Endothelial cell of umbilical vein (primary cell): ENCODE measurements around the gene KIAA0825. TPM values are rescaled to one million over a fixed set of nuclear protein-coding genes. Genes with fewer than 3 reads are reported as not detected.
A peak's percentile ranks its signal among the peaks of the same experiment; 100 is the strongest.

Experiments used
- BruUV-seq: library from RNA; stranded (reverse); fragments of 400-500 nt; replicated peaks from 2 replicates; lab custom pipeline; 2021; lab: Mats Ljungman, UMichigan
- CTCF ChIA-PET: fragments of 300-600, 350-600 bp; sonication (Branson Sonifier 250); formaldehyde crosslinking; loops from one replicate; lab custom pipeline; 2021; ENCODE audit warnings: antibody characterized with exemption, inconsistent platforms; lab: Charles Lee
- POLR2A ChIA-PET: fragments of 300-600, 350-600 bp; sonication (Branson Sonifier 250); formaldehyde crosslinking; loops from one replicate; lab custom pipeline; 2021; ENCODE audit warnings: antibody characterized with exemption, inconsistent platforms; lab: Charles Lee
- DNase-seq: peaks from one replicate; pipeline ENCODE4 v3.0.0-alpha.2; 2011; ENCODE audit warnings: low read depth, low spot score
- FAIRE-seq: peaks from 2 replicates; lab custom pipeline; 2011; peaks lifted over from hg19 to GRCh38; lab: Jason Lieb, UNC
- H2AFZ ChIP-seq: 2 replicates; pipeline ENCODE4 v1.6.0; 2012; ENCODE audit warnings: low read depth, low read length, control low read depth, inconsistent platforms
- H3K27ac ChIP-seq: 2 replicates; pipeline ENCODE4 v1.5.1; 2011; ENCODE audit warnings: low read depth, mild to moderate bottlenecking, control low read depth, low read length, moderate library complexity; ENCODE audit not compliant: insufficient read depth
- H3K27me3 ChIP-seq, 2 experiments: 2 replicates each; pipeline versions ENCODE4 v1.6.0 to v1.6.1; 2011; ENCODE audit warnings: low read length in 2 of 2, mixed read lengths in 1 of 2; ENCODE audit not compliant: control insufficient read depth in 2 of 2, insufficient read depth in 2 of 2
- H3K36me3 ChIP-seq, 2 experiments: 2 replicates in 1 of 2; 3 replicates in 1 of 2; pipeline ENCODE4 v1.5.1; 2011; ENCODE audit warnings: low read length in 2 of 2, mild to moderate bottlenecking in 1 of 2, moderate library complexity in 1 of 2; ENCODE audit not compliant: control insufficient read depth in 2 of 2, insufficient read depth in 2 of 2; ENCODE audit errors: extremely low read depth in 1 of 2
- H3K4me1 ChIP-seq: 3 replicates; pipeline ENCODE4 v1.5.1; 2011; ENCODE audit warnings: mild to moderate bottlenecking, low read length; ENCODE audit not compliant: control insufficient read depth, insufficient read depth; ENCODE audit errors: extremely low read depth
- H3K4me2 ChIP-seq: 2 replicates; pipeline ENCODE4 v1.6.1; 2011; ENCODE audit warnings: low read length, control low read depth, mixed read lengths; ENCODE audit not compliant: insufficient read depth
- H3K4me3 ChIP-seq, 3 experiments: fragments of 200-600 bp in 1 of 3; sonication (generic), shearing (Covaris generic) in 1 of 3; replicated peaks in 1 of 3; 2 replicates each; pipeline ENCODE4 v1.5.1; 2011 to 2016; ENCODE audit warnings: control low read depth in 3 of 3, low read length in 3 of 3, mild to moderate bottlenecking in 2 of 3, inconsistent platforms in 1 of 3, low read depth in 1 of 3, moderate library complexity in 1 of 3; ENCODE audit not compliant: insufficient read depth in 1 of 3
- H3K79me2 ChIP-seq: 2 replicates; pipeline ENCODE4 v1.6.0; 2012; ENCODE audit warnings: low read length, inconsistent platforms; ENCODE audit not compliant: control insufficient read depth, insufficient read depth
- H3K9ac ChIP-seq: replicated peaks from 2 replicates; pipeline ENCODE3; 2011; ENCODE audit warnings: low read length, control low read depth; ENCODE audit not compliant: insufficient read depth; ENCODE audit errors: extremely low read depth
- H3K9me1 ChIP-seq: replicated peaks from 3 replicates; pipeline ENCODE4 v1.6.0; 2011; ENCODE audit warnings: mild to moderate bottlenecking, low read length; ENCODE audit not compliant: control insufficient read depth, insufficient read depth; ENCODE audit errors: extremely low read depth
- H3K9me3 ChIP-seq: replicated peaks from 2 replicates; pipeline ENCODE4 v1.5.1; 2012; ENCODE audit warnings: low read length, inconsistent platforms; ENCODE audit not compliant: control insufficient read depth, insufficient read depth
- H4K20me1 ChIP-seq: replicated peaks from 2 replicates; pipeline ENCODE3; 2011; ENCODE audit warnings: mild to moderate bottlenecking, low read length; ENCODE audit not compliant: control insufficient read depth, insufficient read depth; ENCODE audit errors: extremely low read depth
- EZH2 ChIP-seq: IDR thresholded peaks from 2 replicates; pipeline ENCODE4 v1.6.1; 2012; ENCODE audit warnings: borderline replicate concordance, low read depth, mild to moderate bottlenecking, moderate library complexity, low read length, inconsistent platforms; ENCODE audit not compliant: severe bottlenecking
- FOS ChIP-seq: IDR thresholded peaks from 2 replicates; pipeline ENCODE4 v1.6.1; 2011; ENCODE audit warnings: mild to moderate bottlenecking, low read length, moderate library complexity, borderline replicate concordance; ENCODE audit not compliant: insufficient read depth
- GATA2 ChIP-seq: IDR thresholded peaks from 2 replicates; pipeline ENCODE4 v1.7.0; 2011; ENCODE audit warnings: low read depth, mild to moderate bottlenecking, moderate library complexity, mixed read lengths, low read length; ENCODE audit not compliant: insufficient read length, insufficient read depth
- JUN ChIP-seq: IDR thresholded peaks from 2 replicates; pipeline ENCODE4 v1.6.1; 2011; ENCODE audit warnings: borderline replicate concordance, low read depth; ENCODE audit not compliant: insufficient read length, insufficient read depth
- MYC ChIP-seq: IDR thresholded peaks from one replicate; pipeline ENCODE4 v1.6.1; 2011; ENCODE audit warnings: mild to moderate bottlenecking, low read depth, low read length
- dilution Hi-C: fragments of 300-500 bp; cut with MboI; formaldehyde crosslinking; loops from one replicate; pipeline ENCODE4 v1.15.0; 2019; ENCODE audit warnings: low sequenced_read_pairs; ENCODE audit not compliant: extremely low pct_ligation_motif_present
- intact Hi-C: fragments of 100-400 bp; cut with micrococcal nuclease; formaldehyde crosslinking; loops from one replicate; pipeline ENCODE4 v1.10.0; 2022
- polyA plus RNA-seq, 4 experiments: library from polyadenylated mRNA; depleted of rRNA in 3 of 4; stranded (reverse) in 3 of 4; unstranded in 1 of 4; fragments of >200 nt; gene quantifications; 2 replicates each; pipeline versions ENCODE4 v1.2.1 to v1.2.3, GENCODE V29; 2011 to 2012; ENCODE audit warnings: missing spikeins in 1 of 4
- total RNA-seq: library from RNA; stranded (reverse); gene quantifications from 2 replicates; pipeline ENCODE4 v1.2.3, GENCODE V29; 2021
- TF ChIP-seq, protein P1 (sequence below), 2 donors: IDR thresholded peaks; 1 replicate in 1 of 2; 2 replicates in 1 of 2; pipeline ENCODE4 v1.5.1; 2011; ENCODE audit warnings: low read length in 2 of 2, mild to moderate bottlenecking in 2 of 2, moderate library complexity in 2 of 2, control low read depth in 1 of 2, inconsistent platforms in 1 of 2, low read depth in 1 of 2; ENCODE audit not compliant: insufficient read depth in 1 of 2; ENCODE audit errors: extremely low read depth in 1 of 2
- TF ChIP-seq, protein P2 (sequence below): IDR thresholded peaks from 2 replicates; pipeline ENCODE4 v1.6.1; 2011; ENCODE audit not compliant: insufficient read depth, insufficient read length

KIAA0825 gene
- total and polyA plus RNA-seq, 2 donors (not counting 3 experiments of a cell fraction or from before 2014, with no cell fraction given), result 0.15 to 1.1 TPM

DNA sequence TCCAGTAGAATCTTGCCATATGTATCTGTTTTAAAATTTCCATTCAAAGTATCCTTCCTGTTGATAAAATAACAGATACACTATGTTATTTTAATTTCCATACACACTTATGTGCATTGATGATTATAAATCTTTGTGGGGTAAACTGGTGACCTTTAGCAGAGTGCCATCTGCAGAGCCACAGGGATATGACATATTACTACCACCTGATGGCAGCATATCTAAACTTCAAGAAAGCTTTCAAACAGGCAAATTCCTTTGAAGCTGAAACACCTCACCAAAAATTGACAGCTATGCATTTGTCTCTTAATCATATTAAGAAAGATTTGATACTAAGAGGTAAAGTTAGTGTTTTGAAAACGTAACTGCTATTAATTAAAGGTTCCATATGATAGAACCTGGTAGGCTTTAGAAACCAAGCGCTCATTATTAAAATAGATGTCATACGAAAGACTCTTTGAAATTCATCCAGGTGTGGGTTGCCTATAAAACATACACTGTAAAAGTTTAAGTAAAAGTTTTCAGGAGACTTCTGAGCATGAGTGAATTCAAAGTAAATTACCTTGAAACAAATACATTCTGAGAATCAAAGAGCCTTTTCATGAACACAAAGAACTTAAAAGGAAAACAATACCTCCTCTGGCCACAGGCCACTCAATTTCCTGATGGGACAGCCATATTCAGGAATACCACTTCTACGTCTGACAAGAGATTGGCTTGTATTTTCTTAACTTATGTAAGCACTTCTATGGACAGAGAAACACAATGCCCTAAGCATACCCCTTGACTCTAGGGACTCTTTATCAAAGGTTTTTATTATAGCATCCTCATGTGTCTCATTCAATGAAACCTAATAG is 93.3 kb downstream of the KIAA0825 start:
- DNase-seq (peak; percentile 60), FAIRE-seq (peak; percentile 73)
- POLR2A ChIA-PET, result no interaction called here
- Histone ChIP-seq H3K79me2 (no peaks in the 10 kb centered on the region), H2AFZ (no peak overlapping the region), H3K36me3 (no peaks in the 10 kb centered on the region), H3K4me2 (no peak overlapping the region), H4K20me1 (no peaks in the 10 kb centered on the region), H3K4me1 (no peaks in the 10 kb centered on the region), H3K9me3 (no peaks in the 10 kb centered on the region), H3K27ac (no peak overlapping the region), H3K9ac (no peak overlapping the region), H3K4me3 (no peak overlapping the region), H3K27me3 (no peaks in the 10 kb centered on the region), H3K9me1 (no peaks in the 10 kb centered on the region)
- TF ChIP-seq JUN, result no peak
- TF ChIP-seq, protein P1, sequence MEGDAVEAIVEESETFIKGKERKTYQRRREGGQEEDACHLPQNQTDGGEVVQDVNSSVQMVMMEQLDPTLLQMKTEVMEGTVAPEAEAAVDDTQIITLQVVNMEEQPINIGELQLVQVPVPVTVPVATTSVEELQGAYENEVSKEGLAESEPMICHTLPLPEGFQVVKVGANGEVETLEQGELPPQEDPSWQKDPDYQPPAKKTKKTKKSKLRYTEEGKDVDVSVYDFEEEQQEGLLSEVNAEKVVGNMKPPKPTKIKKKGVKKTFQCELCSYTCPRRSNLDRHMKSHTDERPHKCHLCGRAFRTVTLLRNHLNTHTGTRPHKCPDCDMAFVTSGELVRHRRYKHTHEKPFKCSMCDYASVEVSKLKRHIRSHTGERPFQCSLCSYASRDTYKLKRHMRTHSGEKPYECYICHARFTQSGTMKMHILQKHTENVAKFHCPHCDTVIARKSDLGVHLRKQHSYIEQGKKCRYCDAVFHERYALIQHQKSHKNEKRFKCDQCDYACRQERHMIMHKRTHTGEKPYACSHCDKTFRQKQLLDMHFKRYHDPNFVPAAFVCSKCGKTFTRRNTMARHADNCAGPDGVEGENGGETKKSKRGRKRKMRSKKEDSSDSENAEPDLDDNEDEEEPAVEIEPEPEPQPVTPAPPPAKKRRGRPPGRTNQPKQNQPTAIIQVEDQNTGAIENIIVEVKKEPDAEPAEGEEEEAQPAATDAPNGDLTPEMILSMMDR (IDR thresholded peaks at IDR 0.05; ENCODE audit: extremely low read depth in 1 of 2, insufficient read depth in 1 of 2, low read depth in 1 of 2, low read length in 2 of 2), result peak; percentile 41 to 46
- BruUV-seq, result no TSS peak
- dilution Hi-C loops, result no loop called here
- intact Hi-C loops, result loop anchor here (1.0 to 10.0 kb wide), 3 partner anchors 168 to 330 kb away; no protein-coding TSS in a partner anchor
- CTCF ChIA-PET, result interaction anchor here (0.6 to 2.9 kb wide), 20 partner anchors 10 to 385 kb away, joined by 3 to 69 read pairs (median 4); partner anchors contain the start of genes KIAA0825 and SLF1

DNA sequence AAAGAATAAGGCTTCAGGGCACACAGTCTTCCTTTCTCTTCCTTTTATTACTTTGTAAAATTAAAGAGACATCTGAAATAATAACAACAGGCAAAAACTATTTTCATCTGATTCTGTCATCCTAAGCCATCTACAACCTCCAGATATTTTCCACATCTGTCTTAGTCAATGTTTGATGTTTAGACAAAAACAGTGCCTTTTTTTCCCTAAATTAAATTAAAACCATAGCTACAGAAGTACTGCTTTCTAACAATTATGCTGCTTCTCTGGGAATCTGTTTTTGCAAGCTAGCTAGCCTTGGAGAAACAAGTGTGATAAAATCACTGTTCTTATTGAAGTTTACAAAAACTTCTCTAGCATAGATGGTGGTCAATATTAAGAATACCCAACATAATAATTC is 95.4 kb downstream of the KIAA0825 start:
- Histone ChIP-seq H4K20me1 (no peaks in the 10 kb centered on the region), H3K9me3 (no peaks in the 10 kb centered on the region), H3K27me3 (no peaks in the 10 kb centered on the region), H3K27ac (no peak overlapping the region), H3K4me2 (no peak overlapping the region), H3K36me3 (no peaks in the 10 kb centered on the region), H3K4me1 (no peaks in the 10 kb centered on the region), H3K4me3 (no peak overlapping the region), H3K9me1 (peaks cover 2% of the 10 kb centered on the region), H3K79me2 (no peaks in the 10 kb centered on the region), H2AFZ (no peak overlapping the region), H3K9ac (no peak overlapping the region)
- dilution Hi-C loops (no loop called here), intact Hi-C loops (loop anchor here (10.0 kb wide), 1 partner anchor 332 kb away; no protein-coding TSS in a partner anchor)
- POLR2A ChIA-PET, result no interaction called here
- FAIRE-seq (no peak), DNase-seq (no peak)
- TF ChIP-seq, protein P1 (IDR thresholded peaks at IDR 0.05; ENCODE audit: extremely low read depth in 1 of 2, insufficient read depth in 1 of 2, low read depth in 1 of 2, low read length in 2 of 2), result no peak
- TF ChIP-seq EZH2, result no peak
- TF ChIP-seq FOS, result no peak
- TF ChIP-seq, protein P2, sequence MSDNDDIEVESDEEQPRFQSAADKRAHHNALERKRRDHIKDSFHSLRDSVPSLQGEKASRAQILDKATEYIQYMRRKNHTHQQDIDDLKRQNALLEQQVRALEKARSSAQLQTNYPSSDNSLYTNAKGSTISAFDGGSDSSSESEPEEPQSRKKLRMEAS, result no peak
- no peak for TF ChIP-seq JUN
- TF ChIP-seq GATA2, result no peak
- TF ChIP-seq MYC, result no peak
- CTCF ChIA-PET, result interaction anchor here (0.6 to 2.9 kb wide), 3 partner anchors 8 to 327 kb away, joined by 3 to 69 read pairs (median 17); no protein-coding TSS in a partner anchor
- no TSS peak for BruUV-seq
